Kidney (tissue), 14 donors: ENCODE measurements around the gene SEMA3A. TPM values are rescaled to one million over a fixed set of nuclear protein-coding genes. Genes with fewer than 3 reads are reported as not detected.

ENCODE experiments used
- DNase-seq, 5 donors: peaks; one replicate each; pipeline ENCODE4 v3.0.0-alpha.2; 2013 to 2020
- FAIRE-seq: peaks from 2 replicates; lab custom pipeline; 2012; peaks lifted over from hg19 to GRCh38; lab: Jason Lieb, UNC
- H3K27ac ChIP-seq, 2 donors: one replicate each; pipeline ENCODE4 v1.7.0; 2013; ENCODE audit warnings: low read depth in 2 of 2, low read length in 2 of 2, inconsistent platforms in 1 of 2
- H3K27me3 ChIP-seq: one replicate; pipeline ENCODE4 v1.7.1; 2013; ENCODE audit warnings: low read length, inconsistent platforms; ENCODE audit not compliant: control insufficient read depth, insufficient read depth
- H3K36me3 ChIP-seq, 3 donors: one replicate each; pipeline versions ENCODE4 v1.7.0 to v1.7.1; 2013; ENCODE audit warnings: low read length in 3 of 3, control low read depth in 1 of 3, inconsistent platforms in 1 of 3; ENCODE audit not compliant: insufficient read depth in 3 of 3, control insufficient read depth in 2 of 3
- H3K4me1 ChIP-seq, 3 donors: one replicate each; pipeline versions ENCODE4 v1.7.0 to v1.7.1; 2013; ENCODE audit warnings: low read length in 3 of 3, inconsistent platforms in 1 of 3, low read depth in 1 of 3; ENCODE audit not compliant: control insufficient read depth in 2 of 3, insufficient read depth in 2 of 3
- H3K4me3 ChIP-seq, 3 donors: one replicate each; pipeline versions ENCODE4 v1.7.0 to v1.8.1; 2013; ENCODE audit warnings: low read length in 3 of 3, control low read depth in 1 of 3, inconsistent platforms in 1 of 3
- H3K9ac ChIP-seq, 3 donors: one replicate each; pipeline versions ENCODE4 v1.7.0 to v1.7.1; 2013; ENCODE audit warnings: low read length in 3 of 3, control low read depth in 1 of 3, inconsistent platforms in 1 of 3
- H3K9me3 ChIP-seq, 3 donors: one replicate each; pipeline versions ENCODE4 v1.7.0 to v1.7.1; 2013; ENCODE audit warnings: low read length in 3 of 3, control low read depth in 1 of 3, inconsistent platforms in 1 of 3; ENCODE audit not compliant: control insufficient read depth in 2 of 3, insufficient read depth in 1 of 3
- intact Hi-C: fragments of 100-400 bp; cut with DNase I; formaldehyde crosslinking; loops from one replicate; pipeline ENCODE4 v1.11.1; 2022
- polyA plus RNA-seq: library from polyadenylated mRNA; stranded (reverse); fragments of 350-450 nt; fragmentation: Illumina TruSeq; extraction: RNeasy Lipid Tissue Mini Kit (QIAGEN cat#74804); gene quantifications from one replicate; pipeline ENCODE4 v1.2.3, GENCODE V29; 2014; ENCODE audit warnings: low read depth, low replicate concordance; ENCODE audit not compliant: insufficient read depth
- total RNA-seq: library from RNA; stranded (reverse); fragmentation: NEBNext Ultra II Directional; extraction: Animal tissue kit (Norgen Biotek cat#: 25700); gene quantifications from one replicate; pipeline ENCODE4 v1.2.1, GENCODE V29; 2021
- TF ChIP-seq, protein P1 (sequence below): IDR thresholded peaks from 3 replicates; pipeline ENCODE4 v1.5.1; 2012; ENCODE audit warnings: mild to moderate bottlenecking, moderate library complexity, borderline replicate concordance; ENCODE audit not compliant: insufficient read depth; ENCODE audit errors: extremely low read depth
- donor health status: control.
- donor health status: control.
- donor health status: control.
- donor health status: control.
- donor health status: control.
- donor health status: DM: yes; HTN: yes; CAD: no.
- donor health status: Normal renal cell carcinoma (clear cell type).

SEMA3A gene
- total and polyA plus RNA-seq, 2 donors from 2014 or later: 0.34 to 10.7 TPM

DNA sequence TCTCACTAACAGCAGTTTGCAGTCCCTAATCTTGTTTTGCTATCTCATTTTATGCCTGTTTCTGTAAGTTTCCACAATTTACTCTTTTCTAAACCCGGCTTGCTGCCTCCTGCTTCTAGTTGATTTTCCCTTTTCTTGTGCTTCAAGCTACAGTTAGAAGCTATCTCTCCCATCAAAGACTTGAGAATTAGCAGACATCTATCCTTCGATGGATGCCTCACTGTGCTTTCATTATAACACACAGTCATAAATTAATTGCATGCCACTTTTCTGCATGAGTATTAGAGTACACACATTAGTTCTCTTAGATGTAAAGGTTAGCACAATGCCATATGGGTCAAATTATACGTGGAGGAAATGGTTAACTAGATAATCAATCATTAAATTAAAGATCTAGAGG is 48.7 kb downstream of the SEMA3A start:
- Histone ChIP-seq H3K27me3 (no peaks in the 10 kb centered on the region), H3K27ac (no peak overlapping the region), H3K36me3 (no peaks in the 10 kb centered on the region), H3K9me3 (no peaks in the 10 kb centered on the region), H3K4me3 (no peak overlapping the region), H3K9ac (no peak overlapping the region), H3K4me1 (no peaks in the 10 kb centered on the region)
- TF ChIP-seq, protein P1, sequence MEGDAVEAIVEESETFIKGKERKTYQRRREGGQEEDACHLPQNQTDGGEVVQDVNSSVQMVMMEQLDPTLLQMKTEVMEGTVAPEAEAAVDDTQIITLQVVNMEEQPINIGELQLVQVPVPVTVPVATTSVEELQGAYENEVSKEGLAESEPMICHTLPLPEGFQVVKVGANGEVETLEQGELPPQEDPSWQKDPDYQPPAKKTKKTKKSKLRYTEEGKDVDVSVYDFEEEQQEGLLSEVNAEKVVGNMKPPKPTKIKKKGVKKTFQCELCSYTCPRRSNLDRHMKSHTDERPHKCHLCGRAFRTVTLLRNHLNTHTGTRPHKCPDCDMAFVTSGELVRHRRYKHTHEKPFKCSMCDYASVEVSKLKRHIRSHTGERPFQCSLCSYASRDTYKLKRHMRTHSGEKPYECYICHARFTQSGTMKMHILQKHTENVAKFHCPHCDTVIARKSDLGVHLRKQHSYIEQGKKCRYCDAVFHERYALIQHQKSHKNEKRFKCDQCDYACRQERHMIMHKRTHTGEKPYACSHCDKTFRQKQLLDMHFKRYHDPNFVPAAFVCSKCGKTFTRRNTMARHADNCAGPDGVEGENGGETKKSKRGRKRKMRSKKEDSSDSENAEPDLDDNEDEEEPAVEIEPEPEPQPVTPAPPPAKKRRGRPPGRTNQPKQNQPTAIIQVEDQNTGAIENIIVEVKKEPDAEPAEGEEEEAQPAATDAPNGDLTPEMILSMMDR: no peak
- intact Hi-C loops: no loop called here
- FAIRE-seq (no peak), DNase-seq (no peak)

GRCh38 chr7:84144935-84145334 is 49.7 kb downstream of the SEMA3A start:
- no peak overlapping the region for H3K27ac ChIP-seq
- H3K4me1 ChIP-seq: no peaks in the 10 kb centered on the region
- intact Hi-C loops: no loop called here
- no peaks in the 10 kb centered on the region for H3K36me3 ChIP-seq
- no peaks in the 10 kb centered on the region for H3K27me3 ChIP-seq
- DNase-seq (no peak), FAIRE-seq (no peak)
- TF ChIP-seq, protein P1: no peak
- H3K4me3 ChIP-seq: no peak overlapping the region
- no peak overlapping the region for H3K9ac ChIP-seq
- no peaks in the 10 kb centered on the region for H3K9me3 ChIP-seq

DNA sequence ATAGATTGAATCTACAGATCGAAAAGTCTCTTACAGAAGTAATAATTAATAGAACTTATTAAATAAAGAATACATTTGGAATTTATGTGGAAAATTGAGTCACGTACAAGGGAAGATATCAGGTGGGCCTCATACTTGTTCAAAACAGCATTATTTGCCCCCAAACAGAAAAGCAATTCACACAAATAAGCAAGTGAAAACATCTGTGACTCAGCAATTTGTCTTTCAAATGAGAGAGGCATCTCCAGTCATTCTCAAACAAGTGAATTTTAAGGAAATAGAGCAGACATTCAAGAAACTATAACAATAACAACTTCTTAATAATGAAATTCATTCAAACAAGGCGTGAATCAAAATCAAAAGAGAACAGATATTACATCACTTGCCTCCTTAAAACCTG is 50.1 kb downstream of the SEMA3A start:
- H3K4me3 ChIP-seq: no peak overlapping the region
- no peak for DNase-seq
- intact Hi-C loops: no loop called here
- no peak for FAIRE-seq
- H3K27me3 ChIP-seq: no peaks in the 10 kb centered on the region
- H3K9me3 ChIP-seq: no peaks in the 10 kb centered on the region
- no peak overlapping the region for H3K27ac ChIP-seq
- H3K4me1 ChIP-seq: no peaks in the 10 kb centered on the region
- no peaks in the 10 kb centered on the region for H3K36me3 ChIP-seq
- TF ChIP-seq, protein P1: no peak
- H3K9ac ChIP-seq: no peak overlapping the region

DNA sequence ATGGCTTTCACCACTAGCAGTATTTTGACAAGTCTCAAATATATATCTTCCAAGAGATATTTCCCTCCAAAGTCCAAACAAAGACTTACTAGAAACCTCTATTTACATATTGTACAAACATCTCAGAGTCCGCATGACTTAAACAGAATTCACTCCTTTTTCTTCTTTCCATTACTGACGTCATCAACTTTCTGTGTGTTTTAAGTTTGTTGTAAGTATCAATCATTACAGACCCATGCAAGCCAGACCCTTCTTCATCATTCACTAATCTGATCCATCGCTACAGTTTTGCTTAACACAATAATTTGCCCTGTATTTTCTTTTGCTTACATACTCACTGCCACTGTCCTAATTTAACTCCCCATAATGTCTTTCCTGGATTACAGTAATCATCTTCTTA is 51.9 kb downstream of the SEMA3A start:
- Histone ChIP-seq H3K36me3 (no peaks in the 10 kb centered on the region), H3K9me3 (no peaks in the 10 kb centered on the region), H3K9ac (no peak overlapping the region), H3K27ac (no peak overlapping the region), H3K4me3 (no peak overlapping the region), H3K27me3 (no peaks in the 10 kb centered on the region), H3K4me1 (no peaks in the 10 kb centered on the region)
- no peak for FAIRE-seq
- DNase-seq: no peak
- intact Hi-C loops: no loop called here
- TF ChIP-seq, protein P1: no peak
